ENCODE measurements around the gene KIAA0825.
"Not testable (repeated sequence)": the region's sequence is repeated elsewhere in the genome, so short reads cannot be mapped to it uniquely, and the experiment has no call there.

Gene KIAA0825

DNA sequence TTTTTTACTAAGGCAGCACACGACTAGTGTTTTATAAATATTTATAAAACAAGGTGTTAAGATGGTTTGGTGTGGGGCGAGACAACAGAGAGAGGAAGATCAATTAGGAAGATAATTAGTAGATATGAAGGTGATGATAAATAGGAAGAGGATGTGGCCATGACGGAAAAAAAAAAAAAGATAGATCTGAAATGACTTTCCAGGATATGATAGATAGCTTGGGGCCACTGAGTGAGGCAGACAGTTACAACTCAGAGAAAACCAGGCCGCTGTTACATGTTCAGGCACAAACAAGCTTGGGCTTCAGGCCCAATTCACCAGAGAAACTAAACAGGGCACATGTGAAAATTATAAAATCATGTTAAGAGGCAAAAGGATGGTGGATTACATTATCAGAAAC lies 43.2 kb downstream of the KIAA0825 start:
- no peak for DNase-seq (ENCODE audit: extremely low read depth, low read depth)
- TF ChIP-seq, protein P1, sequence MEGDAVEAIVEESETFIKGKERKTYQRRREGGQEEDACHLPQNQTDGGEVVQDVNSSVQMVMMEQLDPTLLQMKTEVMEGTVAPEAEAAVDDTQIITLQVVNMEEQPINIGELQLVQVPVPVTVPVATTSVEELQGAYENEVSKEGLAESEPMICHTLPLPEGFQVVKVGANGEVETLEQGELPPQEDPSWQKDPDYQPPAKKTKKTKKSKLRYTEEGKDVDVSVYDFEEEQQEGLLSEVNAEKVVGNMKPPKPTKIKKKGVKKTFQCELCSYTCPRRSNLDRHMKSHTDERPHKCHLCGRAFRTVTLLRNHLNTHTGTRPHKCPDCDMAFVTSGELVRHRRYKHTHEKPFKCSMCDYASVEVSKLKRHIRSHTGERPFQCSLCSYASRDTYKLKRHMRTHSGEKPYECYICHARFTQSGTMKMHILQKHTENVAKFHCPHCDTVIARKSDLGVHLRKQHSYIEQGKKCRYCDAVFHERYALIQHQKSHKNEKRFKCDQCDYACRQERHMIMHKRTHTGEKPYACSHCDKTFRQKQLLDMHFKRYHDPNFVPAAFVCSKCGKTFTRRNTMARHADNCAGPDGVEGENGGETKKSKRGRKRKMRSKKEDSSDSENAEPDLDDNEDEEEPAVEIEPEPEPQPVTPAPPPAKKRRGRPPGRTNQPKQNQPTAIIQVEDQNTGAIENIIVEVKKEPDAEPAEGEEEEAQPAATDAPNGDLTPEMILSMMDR (IDR thresholded peaks at IDR 0.05; ENCODE audit: low read depth, low read length): no peak

DNA sequence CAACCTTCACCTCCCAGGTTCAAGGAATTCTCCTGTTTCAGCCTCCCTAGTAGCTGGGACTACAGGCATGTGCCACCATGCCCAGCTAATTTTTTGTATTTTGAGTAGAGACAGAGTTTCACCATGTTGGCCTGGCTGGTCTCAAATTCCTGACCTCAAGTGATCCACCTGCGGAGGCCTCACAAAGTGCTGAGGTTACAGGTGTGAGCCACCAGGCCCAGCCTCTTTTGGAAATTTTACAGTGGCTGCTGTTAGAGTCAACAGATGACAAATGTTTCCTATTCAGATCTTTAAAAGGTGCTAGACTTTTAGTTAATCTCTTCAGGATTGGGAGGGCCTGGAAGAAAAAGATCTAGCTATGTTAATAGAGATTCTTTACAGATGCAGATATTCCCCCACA lies 45.1 kb downstream of the KIAA0825 start:
- DNase-seq (ENCODE audit: extremely low read depth, low read depth): not testable (repeated sequence)

DNA sequence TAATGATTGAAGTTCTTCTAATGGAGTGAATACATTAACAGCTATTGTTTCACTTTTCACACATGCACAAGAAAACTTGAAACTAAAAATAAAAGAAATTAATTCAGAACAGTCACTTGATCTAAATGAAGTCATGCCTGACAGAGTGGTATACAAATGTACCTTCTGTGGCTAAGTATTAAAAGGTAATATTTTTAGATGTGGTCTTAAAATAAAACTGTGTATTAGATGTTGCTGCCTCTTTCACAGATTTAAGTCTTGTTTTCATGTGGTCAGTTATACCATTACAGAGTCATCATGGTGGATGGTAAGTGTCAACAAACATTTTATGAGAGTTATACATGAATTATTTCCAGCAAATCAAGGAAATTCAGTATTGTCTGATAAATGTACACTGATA lies 47.0 kb downstream of the KIAA0825 start:
- TF ChIP-seq, protein P1 (IDR thresholded peaks at IDR 0.05; ENCODE audit: low read depth, low read length): no peak
- DNase-seq (ENCODE audit: extremely low read depth, low read depth): no peak

DNA sequence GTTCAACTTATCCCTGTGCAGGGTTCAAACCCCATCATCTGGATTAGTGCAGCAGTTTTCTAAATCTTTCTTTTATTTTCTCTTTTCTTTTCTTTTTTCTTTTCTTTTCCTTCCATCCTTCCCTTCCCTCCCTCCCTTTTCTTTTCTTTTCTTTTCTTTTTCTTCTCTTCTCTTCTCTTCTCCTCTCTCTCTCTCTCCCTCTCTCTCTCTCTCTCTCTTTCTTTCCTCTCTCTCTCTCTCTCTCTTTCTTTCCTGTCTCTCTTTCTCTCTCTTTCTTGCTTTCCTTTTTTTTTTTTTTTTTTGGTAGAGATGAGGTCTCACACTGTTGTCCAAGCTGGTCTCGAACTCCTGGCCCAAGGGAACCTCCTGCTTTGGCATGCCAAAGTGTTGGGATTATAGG lies 53.6 kb downstream of the KIAA0825 start:
- no peak for DNase-seq (ENCODE audit: extremely low read depth, low read depth)
- TF ChIP-seq, protein P1 (IDR thresholded peaks at IDR 0.05; ENCODE audit: low read depth, low read length): no peak

DNA sequence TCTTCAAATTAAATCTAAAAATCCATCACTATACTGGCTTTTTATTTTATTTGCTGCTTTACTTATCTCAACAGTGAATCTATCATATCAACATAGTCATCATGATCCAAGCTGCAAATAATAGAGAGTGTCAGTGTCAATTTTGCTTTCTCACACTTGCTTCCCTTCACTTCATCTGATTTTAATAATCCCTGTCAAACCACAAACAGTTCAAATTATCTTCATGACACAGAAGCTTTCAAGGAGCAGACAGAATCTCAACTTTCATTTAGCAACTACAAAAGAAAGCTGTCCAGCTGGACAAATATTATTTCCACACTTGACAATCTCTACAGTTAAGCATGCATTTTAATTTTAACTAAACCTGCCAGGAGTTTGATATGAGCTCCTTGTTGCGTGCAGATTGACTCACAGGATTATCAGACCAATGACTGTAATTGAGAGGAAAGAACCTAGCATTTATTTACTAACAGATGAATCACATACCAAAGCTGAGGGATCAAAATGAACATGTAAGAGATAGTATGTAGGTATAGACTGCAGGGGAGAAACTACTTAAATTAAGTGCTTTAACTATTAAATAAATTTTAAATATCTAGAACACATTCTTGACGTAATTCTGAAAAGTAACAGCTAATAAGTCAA lies 56.0 kb downstream of the KIAA0825 start:
- TF ChIP-seq, protein P1 (IDR thresholded peaks at IDR 0.05; ENCODE audit: low read depth, low read length): no peak
- no peak for DNase-seq (ENCODE audit: extremely low read depth, low read depth)

DNA sequence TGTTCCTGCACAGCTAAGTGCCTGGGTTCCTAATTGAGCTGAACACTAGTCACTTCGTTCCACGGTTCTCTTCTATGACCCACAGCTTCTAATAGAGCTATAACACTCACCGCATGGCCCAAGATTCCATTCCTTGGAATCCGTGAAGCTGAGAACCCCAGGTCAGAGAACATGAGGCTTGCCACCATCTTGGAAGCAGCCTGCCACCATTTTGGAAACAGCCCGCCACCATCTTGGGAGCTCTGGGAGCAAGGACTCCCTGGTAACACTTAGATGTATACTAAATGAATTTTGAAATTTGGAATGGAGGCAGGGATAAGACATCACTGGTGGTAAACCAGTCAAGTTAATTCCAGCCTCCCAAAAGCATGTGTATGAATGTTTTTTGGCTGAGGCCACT lies 60.4 kb downstream of the KIAA0825 start:
- TF ChIP-seq, protein P1 (IDR thresholded peaks at IDR 0.05; ENCODE audit: low read depth, low read length): no peak
- DNase-seq (ENCODE audit: extremely low read depth, low read depth): no peak

DNA sequence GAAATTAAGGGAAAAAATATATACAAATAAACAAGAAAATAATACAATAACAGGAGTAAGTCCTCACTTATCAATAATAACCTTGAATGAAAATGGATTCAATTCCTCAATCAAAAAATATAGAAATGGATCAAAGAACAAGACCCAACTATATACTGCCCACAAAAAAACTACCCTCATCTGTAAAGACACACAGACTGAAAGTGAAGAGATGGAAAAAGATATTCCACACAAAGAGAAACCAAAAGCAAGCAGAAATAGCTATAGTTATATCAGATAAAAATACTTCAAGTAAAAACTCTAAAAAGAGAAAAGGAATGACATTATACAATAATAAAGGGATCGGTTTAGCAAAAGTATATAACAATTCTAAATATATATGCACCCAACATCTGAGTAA lies 66.5 kb downstream of the KIAA0825 start:
- TF ChIP-seq, protein P1 (IDR thresholded peaks at IDR 0.05; ENCODE audit: low read depth, low read length): no peak
- DNase-seq (ENCODE audit: extremely low read depth, low read depth): no peak
